22Rv1 (cell line): ENCODE results near the gene SNTB2.

ENCODE experiments used
- ZFX ChIP-seq: fragments of 450-650 bp; IDR thresholded peaks from 2 replicates; pipeline ENCODE4 v1.6.1; 2017; ENCODE audit warnings: antibody characterized with exemption, borderline replicate concordance
- TF ChIP-seq, protein P1 (sequence below): fragments of 450-650 bp; IDR thresholded peaks from 2 replicates; pipeline ENCODE4 v1.5.1; 2017; ENCODE audit warnings: mild to moderate bottlenecking

- TF ChIP-seq, protein P1, sequence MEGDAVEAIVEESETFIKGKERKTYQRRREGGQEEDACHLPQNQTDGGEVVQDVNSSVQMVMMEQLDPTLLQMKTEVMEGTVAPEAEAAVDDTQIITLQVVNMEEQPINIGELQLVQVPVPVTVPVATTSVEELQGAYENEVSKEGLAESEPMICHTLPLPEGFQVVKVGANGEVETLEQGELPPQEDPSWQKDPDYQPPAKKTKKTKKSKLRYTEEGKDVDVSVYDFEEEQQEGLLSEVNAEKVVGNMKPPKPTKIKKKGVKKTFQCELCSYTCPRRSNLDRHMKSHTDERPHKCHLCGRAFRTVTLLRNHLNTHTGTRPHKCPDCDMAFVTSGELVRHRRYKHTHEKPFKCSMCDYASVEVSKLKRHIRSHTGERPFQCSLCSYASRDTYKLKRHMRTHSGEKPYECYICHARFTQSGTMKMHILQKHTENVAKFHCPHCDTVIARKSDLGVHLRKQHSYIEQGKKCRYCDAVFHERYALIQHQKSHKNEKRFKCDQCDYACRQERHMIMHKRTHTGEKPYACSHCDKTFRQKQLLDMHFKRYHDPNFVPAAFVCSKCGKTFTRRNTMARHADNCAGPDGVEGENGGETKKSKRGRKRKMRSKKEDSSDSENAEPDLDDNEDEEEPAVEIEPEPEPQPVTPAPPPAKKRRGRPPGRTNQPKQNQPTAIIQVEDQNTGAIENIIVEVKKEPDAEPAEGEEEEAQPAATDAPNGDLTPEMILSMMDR: no peak
- TF ChIP-seq ZFX: no peak
These were observed 50.3 kb downstream of the SNTB2 start for GRCh38 chr16:69237296-69237695.
